ENCODE data around the gene MYH6.
A peak's percentile ranks its signal among the peaks of the same experiment; 100 is the strongest.

Gene MYH6

GRCh38 chr14:23382731-23383440, 25.2 kb downstream of the MYH6 start:
- no peak for DNase-seq (ENCODE audit: low read depth, low spot score)
- no peak overlapping the region for H3K4me3 ChIP-seq (ENCODE audit: low read length)

GRCh38 chr14:23382276-23382675, 25.8 kb downstream of the MYH6 start:
- DNase-seq (ENCODE audit: low read depth, low spot score) = no peak

GRCh38 chr14:23381871-23382270, 26.2 kb downstream of the MYH6 start:
- no peak for DNase-seq (ENCODE audit: low read depth, low spot score)
- no peak overlapping the region for H3K4me3 ChIP-seq (ENCODE audit: low read length)

More at GRCh38 chr14:23382276-23382675, 25.8 kb downstream of the MYH6 start:
- no peak overlapping the region for H3K4me3 ChIP-seq (ENCODE audit: low read length)

- H3K4me3 ChIP-seq (ENCODE audit: low read length) = no peak overlapping the region
- no peak for DNase-seq (ENCODE audit: low read depth, low spot score)
Observed at GRCh38 chr14:23380976-23381375, 27.1 kb downstream of the MYH6 start.

- no peak for DNase-seq (ENCODE audit: low read depth, low spot score)
- H3K4me3 ChIP-seq (ENCODE audit: low read length) = no peak overlapping the region
Observed at GRCh38 chr14:23380197-23380914, 27.7 kb downstream of the MYH6 start.

- H3K4me3 ChIP-seq (ENCODE audit: low read length) = no peak overlapping the region
- peak; percentile 28 for DNase-seq (ENCODE audit: low read depth, low spot score)
Observed at GRCh38 chr14:23379366-23380196, 28.5 kb downstream of the MYH6 start.

- H3K4me3 ChIP-seq (ENCODE audit: low read length) = no peak overlapping the region
- no peak for DNase-seq (ENCODE audit: low read depth, low spot score)
Observed at GRCh38 chr14:23378612-23379220, 29.4 kb downstream of the MYH6 start.

- DNase-seq (ENCODE audit: low read depth, low spot score) = no peak
Observed at GRCh38 chr14:23377573-23378563, 30.2 kb downstream of the MYH6 start.

GRCh38 chr14:23377198-23377550, 30.9 kb downstream of the MYH6 start:
- DNase-seq (ENCODE audit: low read depth, low spot score) = no peak
- no peak overlapping the region for H3K4me3 ChIP-seq (ENCODE audit: low read length)

More at GRCh38 chr14:23377573-23378563, 30.2 kb downstream of the MYH6 start:
- H3K4me3 ChIP-seq (ENCODE audit: low read length) = no peak overlapping the region

- no peak within 1 kb of the TSS for H3K4me3 ChIP-seq (ENCODE audit: low read length)
- DNase-seq (ENCODE audit: low read depth, low spot score) = no peak
Observed at GRCh38 chr14:23376482-23377197, 31.4 kb downstream of the MYH6 start, which contains the start of gene CMTM5. Gene CMTM5 (plus strand): TSS chr14:23377046. CDS start chr14:23377252, 206 bp downstream.

GRCh38 chr14:23375527-23376251, 32.4 kb downstream of the MYH6 start:
- no peak overlapping the region for H3K4me3 ChIP-seq (ENCODE audit: low read length)
- no peak for DNase-seq (ENCODE audit: low read depth, low spot score)

- DNase-seq (ENCODE audit: low read depth, low spot score) = no peak
- no peak overlapping the region for H3K4me3 ChIP-seq (ENCODE audit: low read length)
Observed at GRCh38 chr14:23373041-23373440, 35.0 kb downstream of the MYH6 start.

GRCh38 chr14:23372509-23372908, 35.6 kb downstream of the MYH6 start, which contains the start of gene IL25:
Gene IL25 (plus strand): TSS chr14:23372809.
- H3K4me3 ChIP-seq (ENCODE audit: low read length) = no peak within 1 kb of the TSS
- no peak for DNase-seq (ENCODE audit: low read depth, low spot score)

GRCh38 chr14:23371865-23372264, 36.2 kb downstream of the MYH6 start:
- H3K4me3 ChIP-seq (ENCODE audit: low read length) = no peak overlapping the region

GRCh38 chr14:23370221-23370620, 37.9 kb downstream of the MYH6 start:
- no peak overlapping the region for H3K4me3 ChIP-seq (ENCODE audit: low read length)
- DNase-seq (ENCODE audit: low read depth, low spot score) = no peak

More at GRCh38 chr14:23371865-23372264, 36.2 kb downstream of the MYH6 start:
- DNase-seq (ENCODE audit: low read depth, low spot score) = no peak

GRCh38 chr14:23366426-23366921, 41.6 kb downstream of the MYH6 start:
- no peak for DNase-seq (ENCODE audit: low read depth, low spot score)
- no peak overlapping the region for H3K4me3 ChIP-seq (ENCODE audit: low read length)
